Activated CD4-positive, alpha-beta T cell treated with anti-CD3 and anti-CD28 coated beads, Interleukin-10, Interleukin-2, amounts not matched to agents 100 ng/mL and 50 ng/mL, durations not matched to agents 16 hours and 8 hours (primary cell): Measurements from ENCODE around the gene DDX56.

Experiments
- DNase-seq: peaks from one replicate; pipeline ENCODE4 v3.0.0-alpha.2; 2020

The DDX56 gene

DNA sequence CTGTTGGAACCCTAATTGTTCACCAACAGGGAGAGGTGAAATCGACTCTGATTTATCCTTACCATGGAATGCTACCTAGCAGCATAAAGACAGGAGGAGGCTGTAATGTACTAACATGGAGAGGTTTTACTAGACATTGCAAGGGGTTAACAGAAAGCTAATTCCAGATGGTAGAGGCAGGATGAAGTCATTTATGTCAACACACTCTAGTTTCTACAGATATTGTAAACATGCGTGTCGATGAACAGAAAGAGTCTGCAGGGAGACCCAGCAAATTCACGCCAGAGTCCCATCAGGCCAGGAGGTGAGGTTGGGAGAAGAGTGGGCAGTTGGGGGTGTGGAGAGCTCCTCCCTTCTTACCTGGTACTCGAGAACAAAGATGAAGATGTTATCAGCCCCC lies 39.6 kb downstream of the DDX56 start:
- no peak for DNase-seq

DNA sequence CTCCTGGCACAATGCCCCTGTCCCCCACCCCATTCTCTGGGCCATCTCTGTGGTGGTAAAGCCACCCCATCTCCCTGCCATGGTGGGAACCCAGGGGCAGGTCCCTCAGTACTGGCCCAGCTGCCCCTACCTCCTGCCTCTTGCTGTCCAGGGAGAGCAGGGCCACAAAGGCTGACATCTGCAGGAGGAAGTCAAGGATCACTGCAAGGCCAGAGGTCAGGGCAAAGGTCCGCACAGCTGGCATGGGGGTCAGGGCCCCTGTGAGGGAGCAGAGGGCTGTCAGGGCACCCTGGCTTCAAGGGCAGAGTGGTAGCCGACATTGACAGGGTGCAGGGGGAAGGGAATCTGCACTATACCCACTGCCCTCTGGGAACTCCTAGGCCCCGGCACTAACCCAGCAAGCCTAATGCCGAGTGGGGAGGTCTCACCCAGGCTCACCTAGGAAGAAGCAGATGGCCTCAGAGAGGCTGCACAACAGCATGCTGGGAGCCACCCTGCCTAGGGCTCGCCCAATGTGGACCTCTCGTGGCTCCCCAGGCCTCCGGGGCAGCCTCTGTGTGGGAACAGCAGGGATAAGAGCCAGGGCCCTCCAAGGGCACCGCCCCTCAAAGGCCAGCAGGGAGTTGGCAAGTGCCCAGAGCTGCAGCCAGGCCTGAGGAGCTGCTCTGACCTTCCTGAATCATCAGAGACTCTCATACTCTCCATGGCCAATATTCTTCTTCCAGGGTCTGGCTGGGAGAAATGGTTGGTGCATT lies 40.2 kb downstream of the DDX56 start:
- no peak for DNase-seq

DNA sequence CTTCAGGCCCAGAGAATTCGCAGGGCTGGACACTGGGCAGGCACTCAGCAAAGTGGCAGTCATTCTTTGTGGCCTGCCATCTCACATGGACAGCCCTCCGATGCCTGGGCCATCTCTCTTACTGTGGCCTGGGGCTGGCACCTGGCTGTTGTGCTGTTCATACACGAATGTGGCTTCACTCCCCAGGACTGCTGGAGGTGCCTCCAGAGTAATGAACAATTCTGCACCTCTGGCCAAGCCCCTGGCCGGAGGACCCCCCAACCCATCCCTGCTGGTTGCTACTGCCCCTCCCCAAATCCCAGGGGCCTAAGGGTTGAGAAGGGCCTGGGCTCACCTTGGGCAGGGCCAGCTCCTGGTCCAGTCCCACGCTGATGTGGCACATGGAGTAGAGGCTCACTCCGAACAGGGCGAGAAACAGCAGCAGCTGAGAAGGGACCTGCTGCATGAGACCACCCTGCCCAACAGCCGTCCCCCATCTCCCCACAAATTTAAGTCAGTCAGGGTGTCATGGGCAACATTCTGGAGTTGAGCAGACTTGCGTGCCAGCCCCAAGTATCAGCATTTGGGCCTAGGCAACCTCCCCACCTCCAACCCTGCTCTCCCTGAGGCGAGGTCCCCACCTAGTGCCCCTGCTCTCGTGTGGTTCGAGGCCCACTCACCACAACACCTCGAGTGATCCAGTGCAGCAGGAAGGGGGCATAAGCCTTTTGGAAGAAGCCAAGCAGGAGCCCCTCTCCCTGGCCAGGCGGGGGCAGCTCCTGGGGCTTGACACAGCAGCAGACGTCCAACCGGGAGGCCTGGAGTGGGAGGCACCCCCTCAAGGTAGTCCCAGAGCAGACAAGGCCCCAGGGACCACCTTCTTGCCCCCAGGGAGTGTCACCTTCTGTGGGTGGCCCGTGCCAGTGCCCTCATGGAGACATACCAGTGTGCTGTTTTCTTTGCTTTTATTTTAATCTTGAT lies 42.0 kb downstream of the DDX56 start:
- DNase-seq = no peak

DNA sequence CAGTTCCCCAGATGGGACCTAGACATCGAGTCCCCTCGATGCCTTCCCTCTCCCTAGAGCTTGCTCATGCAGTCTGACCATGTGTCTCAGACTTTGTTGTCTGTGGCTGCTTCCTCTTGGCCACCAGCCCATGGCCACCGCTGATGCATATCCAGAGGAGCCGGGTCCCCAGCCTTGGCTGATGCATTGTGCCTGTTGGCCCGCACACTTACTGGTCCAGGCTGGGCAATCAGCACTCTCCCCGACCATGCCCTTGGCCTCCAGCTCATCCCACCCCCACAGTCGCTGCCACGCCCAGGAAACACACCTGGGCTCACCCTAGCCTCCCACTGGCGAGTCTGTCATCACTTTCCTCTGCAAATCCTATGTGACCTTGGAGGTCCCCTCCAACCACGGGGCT lies 42.7 kb downstream of the DDX56 start:
- no peak for DNase-seq

DNA sequence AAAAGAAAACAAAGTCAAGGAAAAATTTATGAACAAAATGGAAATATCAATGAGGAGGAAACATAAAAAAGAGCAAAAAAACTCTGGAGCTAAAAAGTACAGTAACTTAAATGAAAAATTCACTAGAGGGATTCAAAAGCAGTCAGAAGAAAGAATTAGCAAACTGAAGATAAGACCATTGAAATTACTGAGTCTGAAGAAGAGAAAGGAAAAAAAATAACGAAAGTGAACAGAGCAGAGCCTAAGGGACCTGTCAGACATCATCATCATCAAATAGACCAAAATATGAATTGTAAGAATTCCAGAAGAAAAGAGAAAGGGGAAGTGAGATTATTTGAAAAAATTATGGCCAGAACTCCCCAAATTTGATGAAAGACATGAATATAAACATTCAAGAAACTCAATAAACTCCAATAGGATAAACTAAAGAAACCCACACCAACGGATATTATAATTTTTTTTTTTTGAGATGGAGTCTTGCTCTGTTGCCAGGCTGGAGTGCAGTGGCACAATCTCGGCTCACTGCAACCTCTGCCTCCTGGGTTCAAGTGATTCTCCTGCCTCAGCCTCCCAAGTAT lies 48.8 kb downstream of the DDX56 start:
- DNase-seq = no peak

DNA sequence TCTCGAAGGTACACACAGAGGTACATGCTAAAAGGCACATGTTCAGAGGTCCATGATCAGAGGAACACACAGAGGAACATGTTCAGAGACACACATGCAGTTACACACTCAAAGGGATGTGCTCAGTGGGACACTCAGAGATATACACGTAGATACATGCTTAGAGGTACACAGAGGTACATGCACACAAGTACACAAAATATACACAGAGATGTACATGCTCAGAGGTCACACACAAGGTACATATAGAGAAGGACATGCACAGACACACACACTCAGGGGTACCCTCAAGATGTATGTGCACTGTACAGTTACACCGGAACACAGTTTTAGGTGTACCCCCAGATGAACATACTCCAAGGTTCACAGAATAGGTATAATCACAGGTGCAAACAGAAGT lies 51.4 kb downstream of the DDX56 start:
- no peak for DNase-seq

DNA sequence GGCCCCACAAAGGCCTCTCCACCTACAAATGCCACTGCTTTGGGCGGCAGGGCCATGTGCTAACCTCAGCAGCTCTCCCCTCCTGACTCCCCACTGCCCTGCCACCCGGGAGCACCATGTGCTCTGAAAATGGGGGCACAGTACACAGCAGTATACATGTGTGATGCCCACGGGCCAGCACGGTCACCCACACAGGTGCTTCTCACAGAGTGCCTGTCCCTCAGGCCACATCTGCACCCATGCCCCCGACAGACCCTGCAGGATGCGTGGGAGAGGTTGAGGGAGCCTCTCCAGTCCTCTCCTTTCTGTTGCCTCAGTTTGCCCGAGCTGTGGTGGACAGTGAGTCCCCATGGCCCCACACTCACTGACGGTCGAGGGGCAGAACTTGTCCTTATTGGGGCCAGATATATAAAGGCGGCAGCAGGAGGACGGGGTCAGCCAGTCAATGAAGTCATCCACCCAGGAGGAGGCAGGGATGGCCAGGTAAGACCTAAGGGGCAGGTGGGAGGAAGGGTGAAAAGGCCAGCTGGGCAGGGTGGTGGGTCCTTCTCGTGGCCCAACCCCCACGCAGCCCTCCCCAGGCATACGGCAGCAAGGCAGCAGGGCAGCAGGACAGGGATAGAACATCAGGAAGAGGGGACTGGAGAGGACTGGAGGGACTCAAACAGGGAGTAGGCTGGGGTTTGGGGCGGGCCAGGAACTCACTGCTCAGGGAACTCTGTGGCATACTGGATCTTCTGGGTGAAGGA lies 52.2 kb downstream of the DDX56 start:
- DNase-seq = no peak

- no peak for DNase-seq
Observed at GRCh38 chr7:44520574-44520973, 53.1 kb downstream of the DDX56 start.

DNA sequence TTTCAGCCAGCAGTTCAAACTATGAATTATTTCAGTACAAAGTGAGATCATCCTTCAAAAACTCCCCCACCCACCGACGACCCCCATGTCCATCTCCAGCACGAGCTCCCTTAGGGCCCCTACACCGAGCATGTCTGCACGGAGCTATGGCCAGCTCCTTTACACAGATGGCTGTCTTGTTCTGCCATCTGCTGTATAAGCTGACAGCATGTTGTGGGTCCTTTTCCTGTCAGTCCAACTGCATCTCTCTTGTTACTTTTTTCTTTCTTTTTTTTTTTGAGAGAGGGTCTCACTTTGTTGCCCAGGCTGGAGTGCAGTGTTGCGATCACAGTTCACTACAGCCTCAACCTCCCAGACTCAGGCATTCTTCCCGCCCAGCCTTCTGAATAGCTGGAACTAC lies 54.2 kb downstream of the DDX56 start:
- no peak for DNase-seq

DNA sequence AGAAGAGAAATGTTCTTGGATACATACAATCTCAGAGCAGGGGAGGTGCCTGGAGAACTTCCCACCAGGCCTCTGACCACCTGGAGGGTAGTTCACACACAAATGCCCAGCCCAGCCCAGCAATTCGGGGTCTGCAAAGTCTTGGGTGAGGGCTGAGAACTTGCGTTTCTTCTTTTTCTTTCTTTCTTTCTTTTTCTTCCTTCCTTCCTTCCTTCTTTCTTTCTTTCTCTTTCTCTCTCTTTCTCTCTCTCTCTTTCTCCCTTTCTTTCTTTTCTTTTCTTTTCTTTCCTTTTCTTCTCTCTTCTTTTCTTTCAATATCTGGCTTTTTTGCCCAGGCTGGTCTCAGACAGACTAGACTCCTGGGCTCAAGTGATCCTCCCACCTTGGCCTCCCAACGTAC lies 54.9 kb downstream of the DDX56 start:
- DNase-seq = no peak

- DNase-seq = no peak
Observed at GRCh38 chr7:44517175-44517574, 56.5 kb downstream of the DDX56 start.
